NOMO-1 treated with dmso at 0.1 percent for 144 hours (cell line): Measurements from ENCODE around the gene DISP3.

ENCODE experiments used
- DNase-seq: peaks from one replicate; lab custom pipeline; 2025; ENCODE audit not compliant: unreplicated experiment; lab: John Stamatoyannopoulos, UW

Gene DISP3

DNA sequence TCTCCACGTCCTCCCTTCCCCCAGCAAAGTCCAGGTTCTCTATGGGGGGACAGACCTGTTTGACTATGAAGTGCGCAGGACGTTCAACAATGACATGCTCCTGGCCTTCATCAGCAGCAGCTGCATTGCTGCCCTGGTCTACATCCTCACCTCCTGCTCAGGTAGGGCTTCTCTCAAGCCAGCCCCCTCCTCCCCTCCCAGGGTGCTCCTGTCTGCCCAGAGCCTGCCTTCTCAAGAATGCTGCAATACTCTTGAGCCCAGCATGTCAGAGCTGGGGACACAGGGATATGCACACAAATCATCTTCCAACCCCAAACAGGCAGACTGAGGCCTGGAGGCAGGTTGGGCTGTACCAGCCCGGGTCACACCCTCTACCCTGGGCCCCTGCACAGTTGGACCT lies 35.4 kb downstream of the DISP3 start:
- DNase-seq = no peak

DNA sequence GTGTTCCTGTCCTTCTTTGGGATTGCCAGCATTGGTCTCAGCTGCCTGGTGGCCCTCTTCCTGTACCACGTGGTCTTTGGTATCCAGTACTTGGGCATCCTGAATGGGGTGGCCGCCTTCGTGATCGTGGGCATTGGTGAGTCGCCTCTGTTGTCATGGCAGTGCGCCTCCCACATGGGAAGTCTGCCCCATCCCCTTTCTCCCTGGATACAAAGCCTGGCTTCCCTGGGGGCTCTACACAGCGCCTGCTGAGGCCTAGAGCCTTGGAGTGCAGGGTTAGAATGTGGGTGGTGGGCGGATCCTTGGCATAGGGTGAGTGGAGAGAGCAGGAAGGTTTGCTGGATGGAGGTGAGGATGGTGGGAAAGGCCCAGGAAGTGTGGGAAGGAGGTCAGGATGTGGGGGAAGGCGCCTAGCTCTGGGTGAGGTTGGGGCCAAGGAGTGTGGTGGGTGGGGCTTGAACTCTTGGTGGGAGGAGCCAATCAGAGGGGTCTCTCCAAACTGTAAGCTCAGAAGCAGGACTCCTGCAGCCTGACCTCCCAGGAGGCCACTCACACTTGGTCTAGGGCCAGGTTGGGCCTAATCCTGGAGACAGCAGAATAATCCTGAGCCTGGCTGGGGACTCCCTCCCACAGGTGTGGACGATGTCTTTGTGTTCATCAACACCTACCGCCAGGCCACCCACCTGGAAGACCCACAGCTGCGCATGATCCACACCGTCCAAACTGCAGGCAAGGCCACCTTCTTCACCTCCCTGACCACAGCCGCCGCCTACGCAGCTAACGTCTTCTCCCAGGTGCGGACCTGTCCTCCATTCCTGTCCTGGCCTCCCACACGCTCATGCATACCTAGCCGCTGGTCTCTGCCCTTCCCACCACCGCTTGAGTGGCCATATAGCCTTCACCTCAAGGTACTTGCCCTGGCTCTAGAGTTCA lies 36.7 kb downstream of the DISP3 start:
- DNase-seq = no peak

DNA sequence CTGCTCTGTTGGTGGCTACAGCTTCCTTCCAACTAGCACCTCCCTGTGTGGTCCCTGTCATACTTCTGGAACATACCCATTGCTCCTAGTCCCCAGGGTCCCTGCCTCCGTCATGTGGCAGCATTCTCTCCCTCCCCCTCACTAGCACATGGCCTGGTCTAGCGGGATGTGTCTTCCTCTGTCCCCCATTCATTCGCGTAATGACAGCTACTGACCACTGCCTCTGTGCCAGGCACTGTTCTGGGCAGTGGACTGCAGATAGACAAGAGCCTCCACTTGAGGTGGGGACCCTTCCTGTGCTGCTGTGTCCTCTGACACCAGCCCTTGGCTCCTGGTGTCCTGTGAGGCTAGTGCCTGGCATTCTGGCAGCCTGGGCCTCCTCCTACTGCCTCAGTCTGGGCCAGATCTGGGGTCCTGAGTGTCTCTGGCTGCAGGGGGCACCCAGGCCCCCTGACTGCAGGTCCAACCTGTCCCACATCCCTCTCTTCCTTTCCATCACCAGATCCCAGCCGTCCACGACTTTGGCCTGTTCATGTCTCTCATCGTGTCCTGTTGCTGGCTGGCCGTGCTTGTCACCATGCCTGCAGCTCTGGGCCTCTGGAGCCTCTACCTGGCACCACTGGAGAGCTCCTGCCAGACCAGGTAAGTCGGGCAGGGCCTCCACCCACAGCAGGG lies 38.1 kb downstream of the DISP3 start:
- DNase-seq = no peak

DNA sequence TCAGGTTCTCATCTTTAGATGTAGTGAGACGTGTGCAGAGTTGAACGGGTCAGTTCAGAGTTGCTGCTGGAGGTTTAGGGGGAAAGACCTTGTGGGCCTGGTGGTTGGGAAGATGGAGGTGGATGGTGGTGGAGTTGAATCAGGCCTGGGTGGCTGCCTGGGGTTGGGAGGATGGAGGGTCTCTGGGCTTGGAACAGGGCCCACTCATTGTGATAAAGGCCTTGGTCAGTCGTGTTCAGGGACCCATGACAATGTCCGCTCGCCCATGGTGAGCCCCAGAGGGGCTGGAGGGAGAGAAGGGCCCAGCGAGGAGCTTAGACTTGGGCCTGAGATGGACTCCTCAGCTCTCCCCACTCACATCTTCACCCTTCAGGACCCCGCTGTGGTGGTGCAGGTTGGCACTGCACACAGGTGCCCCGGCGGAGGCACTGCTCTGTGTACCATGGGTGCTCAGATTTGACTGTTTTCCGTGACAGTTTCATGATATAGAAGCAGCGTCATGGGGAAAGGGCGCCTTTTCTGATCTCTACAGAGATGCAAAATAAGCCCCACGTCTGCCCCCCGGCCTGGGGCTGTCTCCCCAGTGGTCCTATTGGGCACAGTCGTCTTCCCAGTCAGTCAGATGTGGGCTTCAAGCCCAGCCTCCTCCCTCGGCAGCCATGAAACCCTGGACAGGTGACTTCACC lies 39.2 kb downstream of the DISP3 start:
- no peak for DNase-seq

DNA sequence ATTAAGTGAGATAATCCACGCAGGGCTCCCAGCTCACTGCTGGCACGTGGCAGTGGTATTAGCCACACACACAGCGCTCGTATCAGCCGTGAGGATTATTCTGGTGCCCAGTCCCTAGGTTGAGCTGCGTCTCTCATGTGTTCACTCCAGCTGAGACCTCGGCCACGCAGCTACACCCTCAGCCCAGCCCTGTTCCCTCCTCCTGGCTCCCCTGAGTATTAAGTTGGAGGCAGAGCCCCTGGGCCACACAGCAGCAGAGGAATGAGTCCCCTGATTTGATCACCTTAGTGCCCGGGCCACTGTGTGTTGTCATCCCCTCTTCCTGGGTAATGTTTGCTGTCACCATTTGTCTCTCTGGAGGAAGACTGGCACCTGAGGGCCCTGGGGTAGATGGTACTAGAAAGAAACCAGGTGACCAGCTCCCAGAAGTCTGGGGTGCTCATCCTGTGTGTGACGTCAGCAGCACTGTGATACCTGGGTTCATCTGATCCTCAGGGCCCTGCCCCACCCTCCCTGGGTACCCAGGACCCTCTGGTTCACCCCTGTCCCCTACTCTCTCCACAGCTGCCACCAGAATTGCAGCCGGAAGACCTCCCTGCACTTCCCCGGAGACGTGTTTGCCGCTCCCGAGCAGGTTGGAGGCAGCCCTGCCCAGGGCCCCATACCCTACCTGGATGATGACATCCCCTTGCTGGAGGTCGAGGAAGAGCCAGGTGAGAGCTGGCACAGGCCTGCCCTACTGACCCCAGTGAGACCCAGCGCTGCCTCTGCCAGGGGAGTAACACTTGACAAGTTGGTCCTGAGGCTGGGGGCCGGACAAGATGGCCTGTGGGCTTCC lies 40.1 kb downstream of the DISP3 start:
- DNase-seq = no peak

DNA sequence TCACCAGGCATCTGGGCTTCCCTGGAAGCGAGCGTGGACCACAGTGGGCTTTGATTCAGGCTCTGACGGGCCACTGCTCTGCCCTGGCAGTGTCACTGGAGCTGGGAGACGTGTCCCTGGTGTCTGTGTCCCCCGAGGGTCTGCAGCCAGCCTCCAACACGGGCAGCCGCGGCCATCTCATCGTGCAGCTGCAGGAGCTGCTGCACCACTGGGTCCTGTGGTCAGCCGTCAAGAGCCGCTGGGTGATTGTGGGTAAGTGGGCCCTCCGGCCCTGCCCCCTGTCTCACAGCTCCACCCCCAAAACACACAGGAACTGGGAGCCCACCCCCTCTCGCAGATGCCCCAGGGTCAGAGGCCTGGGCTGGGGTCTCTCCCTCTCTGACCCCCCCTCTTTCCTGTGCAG lies 40.7 kb downstream of the DISP3 start:
- DNase-seq = no peak

DNA sequence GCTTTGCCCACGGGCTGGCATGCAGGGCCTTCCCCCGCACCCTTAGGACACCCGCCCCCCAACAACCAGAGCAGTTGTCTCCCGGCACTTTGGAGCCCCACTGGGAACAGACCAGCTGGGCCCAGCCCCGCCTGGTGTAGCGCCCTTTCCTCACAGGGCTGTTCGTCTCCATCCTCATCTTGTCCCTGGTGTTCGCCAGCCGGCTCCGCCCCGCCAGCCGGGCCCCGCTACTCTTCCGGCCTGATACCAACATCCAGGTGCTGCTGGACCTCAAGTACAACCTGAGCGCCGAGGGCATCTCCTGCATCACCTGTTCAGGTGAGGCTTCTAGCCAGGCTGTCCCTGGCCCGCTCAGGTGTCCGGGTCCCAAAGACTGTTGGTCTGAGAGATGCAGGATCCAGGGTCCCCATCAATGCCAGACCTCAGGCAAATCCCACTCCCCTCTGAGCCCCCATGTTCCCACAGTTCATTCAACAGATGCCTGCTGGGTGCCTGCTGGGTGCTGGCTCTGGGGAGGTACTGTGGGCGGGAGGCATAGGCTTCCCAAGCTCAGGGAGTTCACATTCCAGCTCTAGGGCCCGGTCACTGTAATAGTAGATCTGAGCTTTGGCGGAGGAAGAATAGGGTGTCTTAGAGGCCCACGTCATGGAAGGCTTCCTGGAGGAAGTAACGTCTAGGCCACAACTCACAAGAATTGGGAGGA lies 41.7 kb downstream of the DISP3 start:
- DNase-seq = no peak

DNA sequence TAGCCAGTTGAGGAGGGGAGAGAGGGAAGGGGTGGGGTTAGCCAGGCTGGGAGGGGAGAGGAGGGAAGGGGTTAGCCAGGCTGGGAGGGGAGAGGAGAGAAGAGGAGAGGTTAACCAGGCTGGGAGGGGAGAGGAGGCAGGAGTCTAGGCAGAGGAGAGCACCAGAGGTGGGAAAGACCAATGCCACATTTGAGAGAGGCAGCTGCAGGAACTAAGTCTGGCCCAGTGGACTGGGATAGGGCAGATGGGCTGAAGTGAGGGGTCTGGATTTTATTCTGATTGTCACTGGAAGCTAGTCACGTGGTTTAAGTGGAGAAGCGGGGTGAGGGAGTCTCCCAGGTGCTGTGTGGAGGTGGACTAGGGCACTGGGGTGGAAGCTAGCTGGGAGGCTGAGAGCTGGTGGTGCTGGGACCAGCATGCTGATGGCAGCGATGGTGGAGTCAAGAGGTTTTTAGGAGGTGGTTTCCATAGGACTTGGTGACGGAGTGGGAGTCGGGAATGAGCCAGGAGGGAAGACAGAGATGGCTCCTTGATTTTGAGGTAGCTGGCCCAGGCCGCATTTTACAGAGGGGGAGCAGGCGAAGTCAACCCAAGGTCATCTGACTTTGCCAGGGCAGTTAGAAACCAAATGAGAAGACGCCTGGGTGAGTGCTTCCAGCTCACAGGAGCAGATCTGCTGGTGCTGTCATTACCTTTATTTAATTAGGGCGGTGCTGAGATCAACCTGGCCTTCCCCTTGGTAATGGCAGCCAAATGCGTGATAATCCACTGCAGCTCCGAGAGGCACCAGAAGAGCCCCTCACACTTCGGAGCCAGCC lies 42.8 kb downstream of the DISP3 start:
- DNase-seq = no peak

DNA sequence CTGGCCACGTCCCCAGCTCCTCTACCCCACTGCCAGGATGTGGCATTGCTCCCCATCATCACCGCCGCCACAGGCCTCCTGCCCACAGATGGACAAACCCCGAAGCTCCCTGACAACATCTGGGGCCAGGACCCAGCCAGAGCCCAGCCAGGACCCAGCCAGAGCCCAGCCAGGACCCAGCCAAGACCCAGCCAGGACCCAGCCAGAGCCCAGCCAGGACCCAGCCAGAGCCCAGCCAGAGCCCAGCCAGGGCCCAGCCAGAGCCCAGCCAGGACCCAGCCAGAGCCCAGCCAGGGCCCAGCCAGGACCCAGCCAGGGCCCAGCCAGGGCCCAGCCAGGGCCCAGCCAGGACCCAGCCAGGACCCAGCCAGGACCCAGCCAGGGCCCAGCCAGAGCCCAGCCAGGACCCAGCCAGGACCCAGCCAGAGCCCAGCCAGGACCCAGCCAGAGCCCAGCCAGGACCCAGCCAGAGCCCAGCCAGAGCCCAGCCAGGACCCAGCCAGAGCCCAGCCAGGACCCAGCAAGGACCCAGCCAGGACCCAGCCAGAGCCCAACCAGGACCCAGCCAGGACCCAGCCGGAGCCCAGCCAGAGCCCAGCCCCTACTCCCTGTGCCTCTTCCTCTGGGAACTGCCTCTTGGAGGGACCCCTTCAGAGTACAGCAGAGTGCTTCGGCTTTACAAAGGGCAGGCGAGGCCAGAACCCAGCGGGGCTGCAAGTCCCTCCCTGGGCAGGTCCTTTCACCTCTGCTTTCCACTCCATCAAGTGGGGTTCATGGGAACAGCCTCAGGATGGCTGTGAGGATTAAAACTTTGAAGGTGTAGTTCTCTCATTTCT lies 43.7 kb downstream of the DISP3 start:
- no peak for DNase-seq

DNA sequence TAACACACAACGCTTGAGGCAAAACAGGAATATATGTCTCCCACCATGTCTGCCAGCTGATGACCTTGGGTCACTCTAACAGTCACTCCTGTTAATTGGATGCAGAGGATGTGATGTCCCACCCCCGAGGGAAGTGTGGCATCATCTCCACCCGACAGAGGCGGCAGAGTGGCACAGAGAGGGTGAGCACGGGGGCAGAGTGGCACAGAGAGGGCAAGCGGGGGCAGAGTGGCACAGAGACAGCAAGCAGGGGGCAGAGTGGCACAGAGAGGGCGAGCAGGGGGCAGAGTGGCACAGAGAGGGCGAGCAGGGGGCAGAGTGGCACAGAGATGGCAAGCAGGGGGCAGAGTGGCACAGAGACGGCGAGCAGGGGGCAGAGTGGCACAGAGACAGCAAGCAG lies 44.3 kb downstream of the DISP3 start:
- no peak for DNase-seq

DNA sequence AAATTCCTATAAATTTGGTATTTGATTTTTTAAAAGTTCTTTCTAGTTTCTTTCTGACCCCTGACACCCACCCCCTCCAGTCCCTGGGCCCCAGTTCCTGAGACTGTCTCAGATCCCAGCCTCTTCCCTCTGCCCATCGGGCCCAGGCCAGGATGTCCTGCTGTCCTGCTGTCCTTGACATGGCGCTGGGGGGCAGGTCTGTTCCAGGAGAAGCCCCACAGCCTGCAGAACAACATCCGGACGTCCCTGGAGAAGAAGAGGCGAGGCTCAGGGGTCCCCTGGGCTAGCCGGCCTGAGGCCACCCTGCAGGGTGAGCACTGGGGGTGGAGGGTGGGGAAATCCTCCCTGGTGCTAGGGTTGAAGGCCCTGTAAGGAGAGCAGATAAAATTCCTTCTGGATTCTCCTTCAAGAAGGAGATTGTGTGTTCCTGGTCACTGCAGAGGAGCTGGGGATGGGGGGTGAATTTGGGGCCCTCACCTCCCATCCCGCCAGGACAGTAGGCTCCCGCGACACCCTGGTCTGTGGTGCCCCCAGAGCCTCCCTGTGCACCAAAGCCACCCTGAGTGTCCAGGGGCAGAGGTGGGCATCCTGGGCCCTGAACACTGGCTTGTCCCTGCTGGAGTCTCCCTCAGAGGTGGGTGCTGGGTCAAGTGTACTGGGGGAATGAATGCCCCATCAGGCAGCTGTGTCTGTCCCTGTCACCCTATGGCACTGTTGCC lies 45.0 kb downstream of the DISP3 start:
- no peak for DNase-seq

DNA sequence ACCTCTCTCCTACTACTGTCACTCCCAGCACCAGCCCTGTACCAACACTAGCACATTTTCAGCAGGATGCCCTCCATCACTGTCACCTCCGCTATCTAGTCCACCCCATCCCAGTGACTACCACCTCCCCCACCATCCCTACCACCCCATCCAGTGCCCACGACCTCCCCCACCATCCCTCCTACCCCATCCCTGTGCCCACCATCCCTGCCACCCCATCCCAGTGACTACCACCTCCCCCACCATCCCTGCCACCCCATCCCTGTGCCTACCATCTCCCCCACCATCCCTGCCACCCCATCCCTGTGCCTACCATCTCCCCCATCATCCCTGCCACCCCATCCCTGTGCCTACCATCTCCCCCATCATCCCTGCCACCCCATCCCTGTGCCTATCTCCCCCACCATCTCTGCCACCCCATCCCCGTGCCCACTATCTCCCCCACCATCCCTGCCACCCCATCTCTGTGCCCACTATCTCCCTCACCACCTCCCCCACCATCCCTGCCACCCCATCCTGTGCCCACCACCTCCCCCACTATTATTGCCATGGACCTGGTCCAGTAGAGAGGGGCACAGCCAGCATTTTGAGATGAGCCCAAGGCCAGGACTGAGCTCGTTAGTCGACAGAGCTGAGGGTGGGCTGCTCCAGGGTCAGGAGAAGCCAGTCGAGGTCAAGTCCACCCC lies 45.7 kb downstream of the DISP3 start:
- DNase-seq = no peak

DNA sequence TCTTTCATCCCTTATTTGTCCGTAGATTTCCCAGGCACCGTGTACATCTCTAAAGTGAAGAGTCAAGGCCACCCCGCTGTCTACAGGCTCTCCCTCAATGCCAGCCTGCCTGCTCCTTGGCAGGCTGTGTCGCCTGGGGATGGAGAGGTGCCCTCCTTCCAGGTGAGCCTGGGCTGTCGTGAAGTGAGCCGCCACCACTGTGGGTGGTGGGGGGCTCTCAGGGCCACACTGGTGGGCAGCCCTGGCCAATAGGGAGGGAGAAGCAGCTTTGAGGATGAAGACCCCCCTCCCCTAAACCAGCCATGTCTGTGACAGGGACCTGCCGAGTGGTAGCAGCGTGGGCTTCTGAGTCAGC lies 46.2 kb downstream of the DISP3 start:
- DNase-seq = no peak

DNA sequence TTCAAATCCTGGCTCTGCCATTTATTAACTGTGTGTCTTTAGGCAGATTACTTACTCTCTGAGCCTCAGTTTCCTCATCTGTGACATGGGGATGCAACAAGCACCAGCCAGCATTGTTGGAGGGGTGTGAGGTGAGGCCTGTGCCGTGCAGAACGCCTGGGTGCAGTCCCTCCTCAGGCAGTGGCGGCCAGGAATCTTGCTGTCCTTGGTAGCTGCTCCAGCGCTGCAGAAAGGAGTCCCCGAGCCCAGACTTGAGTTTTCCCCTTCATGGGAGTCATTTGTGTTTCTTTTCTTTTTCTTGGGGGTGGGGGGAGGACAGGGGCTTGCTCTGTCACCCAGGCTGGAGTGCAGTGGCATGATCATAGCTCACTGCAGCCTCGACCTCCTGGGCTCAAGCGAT lies 46.6 kb downstream of the DISP3 start:
- DNase-seq = no peak

DNA sequence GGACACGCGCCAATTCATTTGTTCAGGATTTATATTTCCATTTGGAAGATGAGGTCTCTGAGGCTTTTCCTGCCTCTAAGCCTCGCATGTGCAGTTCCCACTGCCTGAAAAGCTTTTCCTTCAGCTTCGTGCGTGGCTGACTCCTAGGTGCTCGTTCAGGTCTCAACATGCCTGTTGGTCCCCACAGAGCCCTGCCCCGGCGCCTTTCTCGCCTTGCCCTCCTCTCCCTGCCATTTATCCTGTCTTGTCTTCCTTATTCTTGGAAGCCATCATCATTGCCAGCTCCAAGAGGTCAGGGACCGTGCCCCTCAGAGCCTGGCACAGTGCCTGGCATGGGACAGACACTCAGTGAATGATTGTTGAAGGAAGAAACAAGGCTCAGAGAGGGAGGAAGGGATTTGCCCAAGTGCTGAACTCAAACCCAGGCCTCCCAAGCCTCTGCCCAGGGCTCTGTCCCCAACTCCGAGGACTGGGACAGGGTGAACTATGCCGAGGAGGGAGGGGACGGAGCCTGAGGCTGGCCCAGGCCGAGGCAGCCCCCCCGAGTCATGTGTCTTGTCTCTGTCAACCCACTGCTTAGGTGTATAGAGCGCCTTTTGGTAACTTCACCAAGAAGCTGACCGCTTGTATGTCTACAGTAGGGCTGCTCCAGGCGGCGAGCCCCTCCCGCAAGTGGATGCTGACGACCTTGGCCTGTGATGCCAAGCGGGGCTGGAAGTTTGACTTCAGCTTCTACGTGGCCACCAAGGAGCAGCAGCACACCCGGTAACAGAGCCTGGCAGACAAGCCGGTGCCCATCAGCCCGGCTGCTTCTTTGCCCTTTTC lies 47.3 kb downstream of the DISP3 start:
- DNase-seq = no peak

DNA sequence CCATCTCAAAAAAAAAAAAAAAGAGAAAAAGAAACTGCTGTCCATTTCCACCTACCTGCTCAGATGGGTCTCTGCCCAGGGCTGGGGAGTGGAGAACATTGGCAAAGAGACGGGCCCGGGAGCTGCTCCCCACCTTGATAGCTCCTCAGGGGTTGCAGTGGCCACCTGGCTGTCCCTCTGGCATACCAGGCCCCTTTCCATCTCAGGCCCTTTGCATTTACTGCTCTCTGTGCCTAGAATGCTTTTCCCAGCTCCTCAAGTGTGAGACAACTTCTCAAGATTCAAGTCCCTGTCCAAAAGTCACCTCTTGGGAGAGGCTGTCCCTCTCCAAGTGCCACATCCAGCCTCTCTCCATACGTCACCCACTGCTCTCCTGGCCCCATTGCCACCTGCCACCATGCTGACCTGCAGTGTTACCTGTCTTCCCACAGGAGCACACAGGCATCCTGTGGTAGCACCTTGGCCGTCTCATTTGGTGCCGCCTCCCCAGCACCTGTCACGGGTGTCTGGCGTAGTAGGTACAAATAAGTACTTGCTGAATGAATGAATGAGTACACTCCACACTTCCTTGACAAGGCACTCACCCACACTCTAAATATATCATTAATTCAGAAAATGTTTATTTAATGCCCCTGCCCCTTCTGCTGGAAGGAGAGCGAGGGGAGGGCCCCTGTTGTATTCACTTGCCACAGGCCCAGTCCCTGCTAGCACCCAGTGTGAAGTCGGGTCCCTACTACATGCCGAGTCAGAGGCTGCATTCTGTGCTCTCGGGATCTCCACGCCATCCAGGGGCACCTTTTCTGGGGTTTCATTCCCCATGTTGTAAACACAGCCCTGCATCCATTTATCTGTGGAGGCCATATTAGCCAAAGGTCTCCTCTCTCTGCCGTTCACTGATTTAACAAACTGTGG lies 48.8 kb downstream of the DISP3 start:
- no peak for DNase-seq
